Measurements from ENCODE around the gene POLR2H. TPM values are rescaled to one million over a fixed set of nuclear protein-coding genes. Genes with fewer than 3 reads are reported as not detected.

POLR2H gene
- total RNA-seq, 2 donors from 2014 or later = 28.6 to 38.3 TPM

DNA sequence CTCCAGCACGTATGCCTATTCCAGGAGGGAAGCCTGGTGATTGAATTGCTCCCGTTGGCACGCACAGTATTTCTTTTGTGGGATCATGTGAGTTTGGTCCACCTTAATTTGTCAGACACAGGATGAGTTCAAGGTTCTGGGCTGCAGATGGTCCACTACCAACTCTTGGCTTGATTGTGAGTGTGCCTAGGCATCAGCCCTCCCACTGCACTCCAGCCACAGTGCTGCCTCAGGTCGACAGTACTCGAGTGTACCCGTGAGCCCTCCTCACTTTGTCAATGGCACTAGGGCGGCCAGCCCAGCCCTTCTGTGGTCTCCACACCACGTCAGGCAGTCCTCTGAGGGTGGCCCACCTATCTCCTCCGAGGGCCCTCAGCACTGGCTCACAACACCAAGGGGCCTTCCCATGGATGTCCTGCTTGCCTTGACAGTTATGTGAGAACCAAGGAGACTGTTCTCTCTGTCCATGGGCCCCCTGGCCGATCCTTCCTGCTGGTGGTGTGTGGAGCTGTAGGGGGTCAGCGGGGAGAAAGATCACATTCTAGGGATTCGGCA, 48.5 kb downstream of the POLR2H start:
- H3K27ac Mint-ChIP-seq = no peak overlapping the region

GRCh38 chr3:184414418-184415202, 53.1 kb downstream of the POLR2H start:
- Mint-ChIP-seq H3K4me3 (no peak overlapping the region), H3K36me3 (ENCODE audit: low read depth) (peaks cover 3% of the 10 kb centered on the region), H3K27ac (no peak overlapping the region), H3K4me1 (peaks cover 4% of the 10 kb centered on the region), H3K27me3 (peaks cover 17% of the 10 kb centered on the region)
- ATAC-seq = no peak
- H3K9me3 ChIP-seq (ENCODE audit: control insufficient read depth, low read length, poor library complexity, severe bottlenecking) = no peaks in the 10 kb centered on the region
- no peak for DNase-seq

More for the DNA sequence above, 48.5 kb downstream of the POLR2H start:
- H3K9me3 ChIP-seq (ENCODE audit: control insufficient read depth, low read length, poor library complexity, severe bottlenecking) = no peaks in the 10 kb centered on the region
- Mint-ChIP-seq H3K4me3 (no peak overlapping the region), H3K36me3 (ENCODE audit: low read depth) (peaks cover 3% of the 10 kb centered on the region), H3K4me1 (no peaks in the 10 kb centered on the region), H3K27me3 (peaks cover 21% of the 10 kb centered on the region)
- ATAC-seq (no peak), DNase-seq (no peak)

DNA sequence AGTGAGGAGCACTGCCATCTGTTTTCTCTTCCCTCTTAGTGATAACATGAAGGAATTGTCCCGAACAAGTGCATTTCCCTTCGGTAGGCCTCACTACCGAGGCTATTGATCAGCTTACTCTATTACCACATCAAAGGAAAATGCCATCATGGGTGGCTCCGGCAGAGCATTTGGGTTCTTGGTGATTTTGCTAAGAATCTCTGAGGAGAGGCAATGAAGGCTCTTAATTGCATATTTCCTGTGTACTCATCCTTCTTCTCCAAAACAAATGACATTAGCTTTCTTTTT, 53.6 kb downstream of the POLR2H start:
- Mint-ChIP-seq H3K27me3 (peaks cover 17% of the 10 kb centered on the region), H3K27ac (no peak overlapping the region), H3K36me3 (ENCODE audit: low read depth) (peaks cover 3% of the 10 kb centered on the region), H3K4me3 (no peak overlapping the region), H3K4me1 (peaks cover 7% of the 10 kb centered on the region)
- no peak for ATAC-seq
- no peak for DNase-seq
- no peaks in the 10 kb centered on the region for H3K9me3 ChIP-seq (ENCODE audit: control insufficient read depth, low read length, poor library complexity, severe bottlenecking)

DNA sequence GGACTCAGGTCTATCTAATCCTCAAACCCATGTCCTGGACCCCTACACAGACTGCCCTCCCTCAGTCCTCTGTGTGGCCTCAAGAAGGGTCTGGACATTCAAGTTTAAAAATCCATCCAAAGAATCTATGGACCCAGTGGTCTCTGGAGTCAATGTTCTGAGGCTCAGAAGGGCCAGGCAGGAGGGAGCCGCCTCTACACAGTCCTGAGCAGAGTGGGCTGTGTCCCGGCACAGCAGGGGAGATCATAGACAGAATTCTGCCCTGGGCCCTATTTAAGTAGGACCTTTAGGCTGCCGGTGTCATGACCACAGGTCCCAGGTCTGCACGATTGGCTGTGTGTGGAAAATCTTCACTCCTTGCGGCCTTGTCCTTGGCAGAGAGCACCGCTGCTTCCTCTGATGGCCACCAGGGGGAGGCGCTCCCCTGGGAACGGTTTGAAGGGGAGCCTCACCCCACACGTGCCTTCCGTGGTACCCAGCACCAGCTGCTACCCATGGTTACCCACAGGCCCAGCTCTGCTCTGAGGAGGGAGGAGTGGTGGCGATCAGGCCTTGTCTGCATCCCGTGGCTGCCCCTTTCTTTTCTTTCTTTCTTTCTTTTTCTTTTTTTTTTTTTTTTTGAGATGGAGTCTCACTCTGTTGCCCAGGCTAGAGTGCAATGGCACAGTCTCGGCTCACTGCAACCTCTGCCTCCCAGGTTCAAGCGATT, 56.3 kb downstream of the POLR2H start:
- H3K36me3 Mint-ChIP-seq (ENCODE audit: low read depth) = no peaks in the 10 kb centered on the region
- H3K27me3 Mint-ChIP-seq = peaks cover 10% of the 10 kb centered on the region
- DNase-seq (peak; percentile 36 to 57 (median 42)), ATAC-seq (peak; percentile 99)
- peaks cover 8% of the 10 kb centered on the region for H3K4me1 Mint-ChIP-seq
- no peak overlapping the region for H3K4me3 Mint-ChIP-seq
- H3K27ac Mint-ChIP-seq = no peak overlapping the region
- no peaks in the 10 kb centered on the region for H3K9me3 ChIP-seq (ENCODE audit: control insufficient read depth, low read length, poor library complexity, severe bottlenecking)

Other genes starting within 250 kb of the POLR2H start
- 10 to 100 TPM; 49.5 to 53.8 TPM for gene EIF2B5, start 226.4 kb upstream of the POLR2H start, total RNA-seq
- gene DVL3, start 206.3 kb upstream of the POLR2H start, total RNA-seq = 10 to 100 TPM; 31.5 to 42.9 TPM
- gene AP2M1, start 186.9 kb upstream of the POLR2H start, total RNA-seq = 100 to 1,000 TPM; 120 to 164 TPM
- gene ABCF3, start 175.5 kb upstream of the POLR2H start, total RNA-seq = 100 to 1,000 TPM; 118 to 120 TPM
- not detected for gene VWA5B2, start 132.1 kb upstream of the POLR2H start, total RNA-seq
- gene ALG3, start 112.7 kb upstream of the POLR2H start, total RNA-seq = 10 to 100 TPM; 17.6 to 24.1 TPM
- gene EEF1AKMT4, start 112.0 kb upstream of the POLR2H start, total RNA-seq = under 1 TPM; 0.45 to 0.65 TPM
- under 1 TPM; 0.20 to 0.31 TPM for gene CAMK2N2, start 100.2 kb upstream of the POLR2H start, total RNA-seq
- gene ECE2, start 85.7 kb upstream of the POLR2H start, total RNA-seq = not detected
- gene PSMD2, start 62.5 kb upstream of the POLR2H start, total RNA-seq = 100 to 1,000 TPM; 149 to 171 TPM
- gene EIF4G1, start 47.1 kb upstream of the POLR2H start, total RNA-seq = 100 to 1,000 TPM; 226 to 236 TPM
- 10 to 100 TPM in 1 of 2 donors, 1 to 10 TPM in 1; 7.9 to 10.9 TPM for gene FAM131A, start 24.1 kb upstream of the POLR2H start, total RNA-seq
- 1 to 10 TPM; 4.6 TPM for gene CLCN2, start 105 bp upstream of the POLR2H start, total RNA-seq
- gene THPO, start 16.5 kb downstream of the POLR2H start, total RNA-seq = not detected
- not detected for gene CHRD, start 18.3 kb downstream of the POLR2H start, total RNA-seq
- gene EPHB3, start 200.1 kb downstream of the POLR2H start, total RNA-seq = under 1 TPM in 1 of 2 donors, not detected in 1; 0.35 TPM

Data from T-helper 17 cell (primary cell).